Measurements from ENCODE around the gene CANX.

DNA sequence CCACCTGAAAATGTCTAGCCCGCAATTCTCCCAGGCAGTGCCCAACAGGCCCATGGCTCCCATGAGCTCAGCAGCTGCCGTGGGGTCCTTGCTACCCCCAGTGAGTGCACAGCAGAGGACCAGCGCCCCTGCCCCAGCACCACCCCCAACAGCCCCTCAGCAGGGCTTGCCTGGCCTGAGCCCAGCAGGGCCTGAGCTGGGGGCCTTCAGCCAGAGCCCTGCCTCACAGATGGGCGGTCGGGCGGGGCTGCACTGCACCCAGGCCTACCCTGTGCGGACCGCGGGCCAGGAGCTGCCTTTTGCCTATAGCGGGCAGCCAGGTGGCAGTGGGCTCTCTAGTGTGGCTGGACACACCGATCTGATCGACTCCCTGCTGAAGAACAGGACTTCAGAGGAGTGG is 75.7 kb downstream of the CANX start:
- TF ChIP-seq CTCF (conservative IDR thresholded peaks at IDR 0.05; ENCODE audit: low read length) = no peak
- no peak for TF ChIP-seq EZH2phosphoT487 (IDR thresholded peaks at IDR 0.05; ENCODE audit: borderline replicate concordance)

Data from Loucy (cell line).